Gastrocnemius medialis (tissue), 4 donors: Measurements from ENCODE around the gene LPAR4. TPM values are rescaled to one million over a fixed set of nuclear protein-coding genes. Genes with fewer than 3 reads are reported as not detected.
"Not testable (repeated sequence)": the region's sequence is repeated elsewhere in the genome, so short reads cannot be mapped to it uniquely, and the experiment has no call there.

Source experiments
- ATAC-seq, 2 donors: fragments of 150-250 bp; one replicate each; pipeline ENCODE4 v1.9.1; 2016
- DNase-seq, 2 donors: peaks; one replicate each; pipeline ENCODE4 v3.0.0-alpha.2; 2019
- H3K27ac ChIP-seq, 4 donors: fragments of 200-600 bp; sonication (generic); 1 replicate in 1 of 4; 2 replicates in 3 of 4; pipeline ENCODE4 v1.5.1; 2016 to 2018; ENCODE audit warnings: mild to moderate bottlenecking in 2 of 4, moderate library complexity in 1 of 4
- H3K27me3 ChIP-seq, 3 donors: fragments of 200-600 bp; sonication (generic) in 2 of 3; 1 replicate in 1 of 3; 2 replicates in 2 of 3; pipeline versions ENCODE4 v1.5.1 to v1.6.0; 2016 to 2019; ENCODE audit warnings: mild to moderate bottlenecking in 1 of 3, moderate library complexity in 1 of 3
- H3K36me3 ChIP-seq, 2 donors: fragments of 200-600 bp; sonication (generic) in 1 of 2; one replicate each; pipeline ENCODE4 v1.5.1; 2017 to 2018
- H3K4me1 ChIP-seq, 2 donors: fragments of 200-600 bp; sonication (generic) in 1 of 2; one replicate each; pipeline ENCODE4 v1.5.1; 2016 to 2017; ENCODE audit warnings: mild to moderate bottlenecking in 2 of 2
- H3K4me3 ChIP-seq, 4 donors: fragments of 200-600 bp; sonication (generic) in 3 of 4; 1 replicate in 1 of 4; 2 replicates in 3 of 4; pipeline ENCODE4 v1.5.1; 2016 to 2019; ENCODE audit warnings: mild to moderate bottlenecking in 2 of 4
- H3K9me3 ChIP-seq, 3 donors: fragments of 200-600 bp; sonication (generic) in 2 of 3; 1 replicate in 1 of 3; 2 replicates in 2 of 3; pipeline ENCODE4 v1.5.1; 2016 to 2019
- POLR2A ChIP-seq, 2 donors: fragments of 450-650 bp; IDR thresholded peaks; one replicate each; pipeline ENCODE4 v1.6.1; 2017; ENCODE audit warnings: antibody characterized with exemption in 2 of 2, mild to moderate bottlenecking in 2 of 2, moderate library complexity in 2 of 2
- in situ Hi-C, 4 donors: fragments of 200-750 bp; cut with MboI; loops; one replicate each; pipeline versions ENCODE4 v1.15.0 to v1.8.0; 2017; ENCODE audit warnings: low sequenced_read_pairs in 4 of 4
- intact Hi-C: fragments of 100-400 bp; cut with DNase I; formaldehyde crosslinking; loops from one replicate; pipeline ENCODE4 v1.15.1; 2023; ENCODE audit warnings: low total_unique reads
- total RNA-seq, 4 donors: library from RNA; depleted of rRNA; stranded (reverse); fragments of >200 nt; gene quantifications; one replicate each; pipeline versions ENCODE4 v1.1.0 to v1.2.3, GENCODE V29; 2016
- TF ChIP-seq, protein P1 (sequence below), 5 experiments: fragments of 450-650 bp in 3 of 5; fragments of 200-600 bp in 2 of 5; sonication (generic) in 2 of 5; IDR thresholded peaks in 4 of 5; conservative IDR thresholded peaks in 1 of 5; 1 replicate in 4 of 5; 2 replicates in 1 of 5; pipeline ENCODE4 v1.5.1; 2016 to 2019; ENCODE audit warnings: antibody characterized with exemption in 5 of 5, mild to moderate bottlenecking in 3 of 5, moderate library complexity in 3 of 5

LPAR4 gene
- total RNA-seq, 4 donors from 2014 or later: 0.22 TPM; not detected in 3

DNA sequence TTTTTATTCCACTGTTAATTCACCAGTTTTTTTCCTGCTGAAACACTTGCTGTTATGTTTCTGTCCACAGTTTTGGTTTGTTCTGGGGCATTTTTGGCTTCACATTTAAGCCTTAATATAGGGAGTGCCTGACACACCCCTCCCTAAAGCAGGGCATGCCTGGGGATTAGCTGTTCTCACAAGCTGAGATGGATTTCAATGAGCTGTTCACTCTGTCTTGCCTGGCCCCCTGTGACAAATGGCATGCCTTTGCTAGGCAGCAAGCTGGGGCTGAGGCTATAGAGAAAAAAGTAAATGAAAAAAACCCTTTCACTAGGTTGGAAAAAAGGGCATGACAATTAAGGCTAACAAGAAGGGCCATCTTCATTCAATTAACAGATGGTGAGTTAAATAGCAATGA, 22.4 kb downstream of the LPAR4 start:
- Histone ChIP-seq H3K36me3 (no peaks in the 10 kb centered on the region), H3K4me3 (no peak overlapping the region), H3K4me1 (no peaks in the 10 kb centered on the region), H3K27me3 (peaks cover 0 to 2% (median 0%) of the 10 kb centered on the region in 3 donors), H3K27ac (no peak overlapping the region), H3K9me3 (peaks cover 0 to 2% (median 0%) of the 10 kb centered on the region in 3 donors)
- DNase-seq (no peak), ATAC-seq (no peak)
- in situ Hi-C loops (no loop called here), intact Hi-C loops (no loop called here)
- TF ChIP-seq, protein P1, sequence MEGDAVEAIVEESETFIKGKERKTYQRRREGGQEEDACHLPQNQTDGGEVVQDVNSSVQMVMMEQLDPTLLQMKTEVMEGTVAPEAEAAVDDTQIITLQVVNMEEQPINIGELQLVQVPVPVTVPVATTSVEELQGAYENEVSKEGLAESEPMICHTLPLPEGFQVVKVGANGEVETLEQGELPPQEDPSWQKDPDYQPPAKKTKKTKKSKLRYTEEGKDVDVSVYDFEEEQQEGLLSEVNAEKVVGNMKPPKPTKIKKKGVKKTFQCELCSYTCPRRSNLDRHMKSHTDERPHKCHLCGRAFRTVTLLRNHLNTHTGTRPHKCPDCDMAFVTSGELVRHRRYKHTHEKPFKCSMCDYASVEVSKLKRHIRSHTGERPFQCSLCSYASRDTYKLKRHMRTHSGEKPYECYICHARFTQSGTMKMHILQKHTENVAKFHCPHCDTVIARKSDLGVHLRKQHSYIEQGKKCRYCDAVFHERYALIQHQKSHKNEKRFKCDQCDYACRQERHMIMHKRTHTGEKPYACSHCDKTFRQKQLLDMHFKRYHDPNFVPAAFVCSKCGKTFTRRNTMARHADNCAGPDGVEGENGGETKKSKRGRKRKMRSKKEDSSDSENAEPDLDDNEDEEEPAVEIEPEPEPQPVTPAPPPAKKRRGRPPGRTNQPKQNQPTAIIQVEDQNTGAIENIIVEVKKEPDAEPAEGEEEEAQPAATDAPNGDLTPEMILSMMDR (IDR thresholded peaks at IDR 0.05 in 4 of 5, conservative IDR thresholded peaks at IDR 0.05 in 1 of 5): no peak
- no peak for TF ChIP-seq POLR2A (IDR thresholded peaks at IDR 0.05)

DNA sequence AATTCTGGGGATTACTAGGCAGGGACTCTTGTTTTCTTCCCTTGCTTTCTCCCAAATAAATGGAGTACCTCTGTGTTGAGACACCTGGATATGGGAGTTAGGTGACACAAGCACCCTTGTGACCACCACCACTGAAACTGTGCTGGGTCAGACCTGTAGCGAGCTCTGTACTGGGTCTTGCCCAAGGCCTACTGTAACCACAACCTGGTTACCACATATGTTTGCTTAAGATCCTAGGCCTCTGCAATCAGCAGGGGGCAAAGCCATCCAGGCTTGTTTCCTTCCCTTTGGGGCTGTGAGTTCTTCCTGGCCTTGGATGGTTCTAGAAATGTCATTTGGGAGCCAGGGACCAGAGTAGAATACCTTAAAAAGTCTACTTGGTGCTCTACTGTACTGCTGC, 49.4 kb downstream of the LPAR4 start:
- no peak for TF ChIP-seq POLR2A (IDR thresholded peaks at IDR 0.05)
- TF ChIP-seq, protein P1 (IDR thresholded peaks at IDR 0.05 in 4 of 5, conservative IDR thresholded peaks at IDR 0.05 in 1 of 5): no peak
- intact Hi-C loops: no loop called here
- H3K27me3 ChIP-seq: no peaks in the 10 kb centered on the region
- ATAC-seq (no peak), DNase-seq (no peak)
- H3K9me3 ChIP-seq: no peaks in the 10 kb centered on the region
- H3K4me3 ChIP-seq: no peak overlapping the region
- H3K4me1 ChIP-seq: no peaks in the 10 kb centered on the region
- H3K36me3 ChIP-seq: no peaks in the 10 kb centered on the region
- no peak overlapping the region for H3K27ac ChIP-seq
- in situ Hi-C loops: no loop called here

DNA sequence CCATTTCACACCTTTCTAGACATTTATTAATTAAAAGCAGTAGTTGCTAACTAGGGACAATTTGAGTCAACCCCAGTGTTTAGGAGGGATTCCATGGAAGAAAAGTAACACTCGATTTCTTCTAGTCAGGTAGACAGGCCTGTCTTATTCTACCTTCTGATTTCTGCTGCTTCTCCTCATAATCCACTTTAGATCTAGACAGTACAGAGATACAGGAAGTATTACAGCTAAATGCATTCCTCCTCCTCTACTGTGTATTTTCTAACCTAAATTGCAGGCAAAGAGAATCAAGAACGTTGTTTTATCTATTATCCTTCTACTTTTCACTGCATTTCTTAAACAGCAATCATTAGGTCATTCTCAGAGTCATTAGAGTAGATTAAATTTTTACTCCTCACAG, 52.6 kb downstream of the LPAR4 start:
- ATAC-seq: no peak

DNA sequence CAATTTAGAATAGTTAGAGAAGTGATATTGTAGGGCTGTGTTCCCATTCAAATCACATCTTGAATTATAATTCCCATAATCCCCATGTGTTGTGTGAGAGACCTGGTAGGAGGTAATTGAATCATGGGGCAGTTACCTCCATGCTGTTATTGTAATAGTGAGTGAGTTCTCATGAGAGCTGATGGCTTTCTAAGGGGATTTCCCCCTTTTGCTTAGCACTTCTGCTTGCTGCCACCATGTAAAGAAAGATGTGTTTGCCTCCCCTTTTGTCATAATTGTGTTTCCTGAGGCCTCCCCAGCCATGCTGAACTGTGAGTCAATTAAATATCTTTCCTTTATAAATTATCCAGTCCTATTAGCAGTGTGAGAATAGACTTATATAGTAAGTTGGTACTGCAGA, 53.2 kb downstream of the LPAR4 start:
- H3K27me3 ChIP-seq: no peaks in the 10 kb centered on the region
- no peaks in the 10 kb centered on the region for H3K36me3 ChIP-seq
- in situ Hi-C loops: no loop called here
- no peaks in the 10 kb centered on the region for H3K4me1 ChIP-seq
- DNase-seq (no peak), ATAC-seq (no peak)
- TF ChIP-seq POLR2A (IDR thresholded peaks at IDR 0.05): no peak
- TF ChIP-seq, protein P1 (IDR thresholded peaks at IDR 0.05 in 4 of 5, conservative IDR thresholded peaks at IDR 0.05 in 1 of 5): no peak
- no peak overlapping the region for H3K4me3 ChIP-seq
- H3K9me3 ChIP-seq: no peaks in the 10 kb centered on the region
- intact Hi-C loops: no loop called here
- no peak overlapping the region for H3K27ac ChIP-seq

More for the DNA sequence above, 52.6 kb downstream of the LPAR4 start:
- TF ChIP-seq POLR2A (IDR thresholded peaks at IDR 0.05): no peak
- TF ChIP-seq, protein P1 (IDR thresholded peaks at IDR 0.05 in 4 of 5, conservative IDR thresholded peaks at IDR 0.05 in 1 of 5): no peak
- no peak for DNase-seq
- in situ Hi-C loops: no loop called here
- intact Hi-C loops: no loop called here
- Histone ChIP-seq H3K27ac (no peak overlapping the region), H3K4me3 (no peak overlapping the region), H3K27me3 (no peaks in the 10 kb centered on the region), H3K36me3 (no peaks in the 10 kb centered on the region), H3K9me3 (no peaks in the 10 kb centered on the region), H3K4me1 (no peaks in the 10 kb centered on the region)

GRCh38 chrX:78801522-78801921, 54.0 kb downstream of the LPAR4 start:
- in situ Hi-C loops: no loop called here
- TF ChIP-seq, protein P1 (IDR thresholded peaks at IDR 0.05 in 4 of 5, conservative IDR thresholded peaks at IDR 0.05 in 1 of 5): no peak
- no peak for TF ChIP-seq POLR2A (IDR thresholded peaks at IDR 0.05)

GRCh38 chrX:78802526-78802925, 55.0 kb downstream of the LPAR4 start:
- H3K4me1 ChIP-seq, intact Hi-C loops, DNase-seq, ATAC-seq, H3K27me3 ChIP-seq, in situ Hi-C loops, H3K27ac ChIP-seq, H3K4me3 ChIP-seq, H3K9me3 ChIP-seq, H3K36me3 ChIP-seq: not testable (repeated sequence)

More at GRCh38 chrX:78801522-78801921, 54.0 kb downstream of the LPAR4 start:
- DNase-seq (no peak), ATAC-seq (no peak)
- intact Hi-C loops: no loop called here
- no peaks in the 10 kb centered on the region for H3K27me3 ChIP-seq
- H3K27ac ChIP-seq: no peak overlapping the region
- no peaks in the 10 kb centered on the region for H3K9me3 ChIP-seq
- H3K4me1 ChIP-seq: no peaks in the 10 kb centered on the region
- H3K4me3 ChIP-seq: no peak overlapping the region
- no peaks in the 10 kb centered on the region for H3K36me3 ChIP-seq
